Measurements from ENCODE around the gene CTSV.
"Not testable (repeated sequence)": the region's sequence is repeated elsewhere in the genome, so short reads cannot be mapped to it uniquely, and the experiment has no call there.

CTSV gene

DNA sequence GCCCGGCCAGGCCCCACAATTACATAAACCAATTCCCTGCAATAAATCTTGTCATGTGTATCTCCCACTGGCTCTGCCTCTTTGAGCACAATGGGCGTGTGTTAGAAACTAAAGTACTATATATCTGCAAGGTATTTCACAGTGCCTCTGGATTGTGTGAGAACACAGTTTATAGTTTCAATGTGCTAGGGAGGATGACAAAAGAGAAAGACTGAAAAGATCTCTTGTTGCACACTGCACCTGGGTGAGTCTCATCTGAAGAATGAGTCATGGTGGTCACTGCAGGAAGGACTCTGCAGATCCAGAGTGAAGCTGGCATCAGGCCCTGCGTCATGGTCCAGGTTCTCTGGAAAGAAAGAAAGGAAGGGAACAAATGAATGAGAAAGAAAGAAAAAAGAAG, 20.7 kb upstream of the CTSV start:
- H3K4me3 ChIP-seq (ENCODE audit: low read length): no peak overlapping the region
- DNase-seq (ENCODE audit: low read depth): no peak
- TF ChIP-seq, protein P1, sequence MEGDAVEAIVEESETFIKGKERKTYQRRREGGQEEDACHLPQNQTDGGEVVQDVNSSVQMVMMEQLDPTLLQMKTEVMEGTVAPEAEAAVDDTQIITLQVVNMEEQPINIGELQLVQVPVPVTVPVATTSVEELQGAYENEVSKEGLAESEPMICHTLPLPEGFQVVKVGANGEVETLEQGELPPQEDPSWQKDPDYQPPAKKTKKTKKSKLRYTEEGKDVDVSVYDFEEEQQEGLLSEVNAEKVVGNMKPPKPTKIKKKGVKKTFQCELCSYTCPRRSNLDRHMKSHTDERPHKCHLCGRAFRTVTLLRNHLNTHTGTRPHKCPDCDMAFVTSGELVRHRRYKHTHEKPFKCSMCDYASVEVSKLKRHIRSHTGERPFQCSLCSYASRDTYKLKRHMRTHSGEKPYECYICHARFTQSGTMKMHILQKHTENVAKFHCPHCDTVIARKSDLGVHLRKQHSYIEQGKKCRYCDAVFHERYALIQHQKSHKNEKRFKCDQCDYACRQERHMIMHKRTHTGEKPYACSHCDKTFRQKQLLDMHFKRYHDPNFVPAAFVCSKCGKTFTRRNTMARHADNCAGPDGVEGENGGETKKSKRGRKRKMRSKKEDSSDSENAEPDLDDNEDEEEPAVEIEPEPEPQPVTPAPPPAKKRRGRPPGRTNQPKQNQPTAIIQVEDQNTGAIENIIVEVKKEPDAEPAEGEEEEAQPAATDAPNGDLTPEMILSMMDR (conservative IDR thresholded peaks at IDR 0.05; ENCODE audit: low read depth, low read length): no peak

- TF ChIP-seq, protein P1 (conservative IDR thresholded peaks at IDR 0.05; ENCODE audit: low read depth, low read length): no peak
- no peak overlapping the region for H3K4me3 ChIP-seq (ENCODE audit: low read length)
- DNase-seq (ENCODE audit: low read depth): no peak
These were observed 18.7 kb upstream of the CTSV start for GRCh38 chr9:97057651-97058050.

DNA sequence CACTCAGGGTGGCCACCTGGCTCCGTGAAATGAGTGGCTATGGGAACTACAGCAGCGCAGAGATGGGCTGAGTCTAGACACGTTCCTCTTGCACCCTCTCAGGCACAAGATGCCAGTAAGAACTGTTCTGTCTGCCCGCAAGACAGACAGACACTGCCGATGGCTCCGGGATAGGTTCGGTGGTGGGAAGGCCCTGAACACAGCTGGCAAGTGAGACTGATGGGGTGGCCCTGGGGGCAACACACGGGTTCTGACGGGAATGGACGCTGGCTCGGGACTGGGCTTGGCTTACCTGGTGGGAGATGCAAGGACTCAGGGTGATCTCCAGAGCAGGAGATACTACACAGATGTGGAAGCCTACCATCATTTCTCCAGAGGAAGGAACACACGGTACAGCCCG, 16.9 kb upstream of the CTSV start:
- not testable (repeated sequence) for DNase-seq (ENCODE audit: low read depth)

GRCh38 chr9:97053717-97054116, 14.8 kb upstream of the CTSV start:
- no peak overlapping the region for H3K4me3 ChIP-seq (ENCODE audit: low read length)
- DNase-seq (ENCODE audit: low read depth): no peak

More for the DNA sequence above, 16.9 kb upstream of the CTSV start:
- H3K4me3 ChIP-seq (ENCODE audit: low read length): not testable (repeated sequence)

DNA sequence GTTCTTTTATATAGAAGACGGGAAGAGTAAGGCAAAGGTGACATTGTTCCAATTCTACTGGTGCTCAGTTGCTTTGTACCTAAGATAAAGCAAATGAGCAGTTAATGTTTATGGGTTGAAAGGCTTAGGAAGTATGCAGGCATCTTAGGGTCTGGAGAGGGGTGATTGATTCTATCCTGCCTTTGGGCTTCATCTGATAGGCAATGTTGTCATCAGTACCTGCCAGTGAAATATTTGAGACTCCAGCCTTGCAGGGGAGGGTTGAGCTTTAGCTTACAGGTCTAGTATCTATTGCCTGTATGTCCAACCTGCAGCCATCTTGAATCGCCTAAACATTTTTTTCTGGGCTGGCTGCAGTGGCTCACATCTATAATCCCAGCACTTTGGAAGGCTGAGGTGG, 13.8 kb upstream of the CTSV start:
- DNase-seq (ENCODE audit: low read depth): no peak
- TF ChIP-seq, protein P1 (conservative IDR thresholded peaks at IDR 0.05; ENCODE audit: low read depth, low read length): no peak
- H3K4me3 ChIP-seq (ENCODE audit: low read length): no peak overlapping the region

More at GRCh38 chr9:97053717-97054116, 14.8 kb upstream of the CTSV start:
- TF ChIP-seq, protein P1 (conservative IDR thresholded peaks at IDR 0.05; ENCODE audit: low read depth, low read length): no peak

DNA sequence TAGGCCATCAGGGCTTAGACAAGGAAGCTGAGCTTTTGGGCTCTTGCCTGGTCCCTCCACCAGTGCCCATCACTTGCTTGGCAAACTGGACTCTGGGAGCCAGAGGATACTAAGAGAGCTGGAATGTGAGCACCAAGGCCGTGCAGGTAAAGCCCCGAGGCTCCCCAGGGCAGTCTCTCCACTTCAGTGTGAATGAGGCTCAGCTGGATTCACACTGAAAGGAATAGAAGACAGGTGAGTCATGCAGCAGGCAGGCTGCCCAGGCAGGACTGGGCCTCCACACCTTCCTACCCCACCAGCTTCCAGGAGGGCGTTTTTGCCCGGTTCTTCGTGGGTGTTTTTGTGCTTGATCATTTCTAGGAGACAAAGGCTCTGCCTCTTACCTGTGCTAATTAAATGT, 7.3 kb upstream of the CTSV start:
- DNase-seq (ENCODE audit: low read depth): peak; percentile 48
- H3K4me3 ChIP-seq (ENCODE audit: low read length): no peak overlapping the region
- TF ChIP-seq, protein P1 (conservative IDR thresholded peaks at IDR 0.05; ENCODE audit: low read depth, low read length): no peak

- DNase-seq (ENCODE audit: low read depth): no peak
- H3K4me3 ChIP-seq (ENCODE audit: low read length): no peak overlapping the region
- TF ChIP-seq, protein P1 (conservative IDR thresholded peaks at IDR 0.05; ENCODE audit: low read depth, low read length): no peak
These were observed 6.4 kb upstream of the CTSV start for GRCh38 chr9:97045300-97045699.

GRCh38 chr9:97041898-97042297, 3.0 kb upstream of the CTSV start:
- no peak for DNase-seq (ENCODE audit: low read depth)
- H3K4me3 ChIP-seq (ENCODE audit: low read length): no peak overlapping the region
- TF ChIP-seq, protein P1 (conservative IDR thresholded peaks at IDR 0.05; ENCODE audit: low read depth, low read length): no peak
